ENCODE measurements around the gene ZBTB4. TPM values are rescaled to one million over a fixed set of nuclear protein-coding genes. Genes with fewer than 3 reads are reported as not detected.

ZBTB4 gene
- total and polyA plus RNA-seq, 2 experiments from 2014 or later, result 3.6 to 11.2 TPM

- Mint-ChIP-seq H3K36me3 (ENCODE audit: low read depth) (no peaks in the 10 kb centered on the region; the same call in 2 of the 3 replicates), H3K27ac (no peak overlapping the region; the same call in 1 of the 2 replicates), H3K9me3 (no peaks in the 10 kb centered on the region), H3K27me3 (ENCODE audit: insufficient read depth, low read depth, poor library complexity) (peaks cover 48% of the 10 kb centered on the region), H3K4me3 (peak overlapping the region; percentile 84), H3K4me1 (peaks cover 29% of the 10 kb centered on the region)
- peaks cover 40% of the 10 kb centered on the region for H3F3A ChIP-seq (replicated peaks; ENCODE audit: low read depth)
- H3K27me3 ChIP-seq (ENCODE audit: insufficient read depth), result peaks cover 31% of the 10 kb centered on the region
- peak overlapping the region; percentile 76 for H3K4me2 ChIP-seq
- no peaks in the 10 kb centered on the region; the same call in 1 of the 2 replicates for H4K20me1 ChIP-seq (replicated peaks; ENCODE audit: insufficient read depth)
- peaks cover 22% of the 10 kb centered on the region for H3K4me1 ChIP-seq (ENCODE audit: insufficient read depth)
- H3K27ac ChIP-seq (ENCODE audit: low read depth), result no peak overlapping the region
- TF ChIP-seq STAT1 (IDR thresholded peaks at IDR 0.05; ENCODE audit: unreplicated experiment), result no peak
- TF ChIP-seq NANOG (IDR thresholded peaks at IDR 0.05; ENCODE audit: borderline replicate concordance), result no peak
- no peak for TF ChIP-seq ZNF462 (CRISPR knock-in tag; IDR thresholded peaks at IDR 0.05)
- TF ChIP-seq REST (IDR thresholded peaks at IDR 0.05; ENCODE audit: unreplicated experiment), result no peak
- no peak for TF ChIP-seq ZNF331 (CRISPR knock-in tag; IDR thresholded peaks at IDR 0.05; ENCODE audit: low read depth)
- TF ChIP-seq CREB1 (CRISPR knock-in tag; IDR thresholded peaks at IDR 0.05; ENCODE audit: low read depth), result no peak
- TF ChIP-seq CTCF (conservative IDR thresholded peaks at IDR 0.05; ENCODE audit: low read depth in 2 of 2), result no peak
- no peak for TF ChIP-seq EZH2phosphoT487 (IDR thresholded peaks at IDR 0.05; ENCODE audit: unreplicated experiment)
- no peak for TF ChIP-seq POLR2AphosphoS5 (IDR thresholded peaks at IDR 0.05; ENCODE audit: low read depth)
- TF ChIP-seq ETS1 (IDR thresholded peaks at IDR 0.05), result no peak
- no peak for TF ChIP-seq EZH2 (IDR thresholded peaks at IDR 0.05; ENCODE audit: low read depth, unreplicated experiment)
- TF ChIP-seq JUNB (IDR thresholded peaks at IDR 0.05; ENCODE audit: unreplicated experiment), result no peak
- TF ChIP-seq ZNF114 (CRISPR knock-in tag; IDR thresholded peaks at IDR 0.05), result no peak
- DNase-seq (ENCODE audit: low spot score) (no peak), ATAC-seq (no peak)
- 0 out of 2 replicates have a peak overlapping the region, but pooled peaks have one; percentile 47 for H2AFZ ChIP-seq
- no peaks in the 10 kb centered on the region for H3K36me3 ChIP-seq (ENCODE audit: insufficient read depth)
- no peaks in the 10 kb centered on the region for H3K79me2 ChIP-seq (replicated peaks; ENCODE audit: insufficient read depth)
- peak overlapping the region; percentile 98 for H3K4me3 ChIP-seq
- no peaks in the 10 kb centered on the region for H3K9me2 ChIP-seq (ENCODE audit: insufficient read depth)
These were observed 42.0 kb downstream of the ZBTB4 start for GRCh38 chr17:7437369-7437863.
